CD4-positive, CD25-positive, alpha-beta regulatory T cell (primary cell): Measurements from ENCODE around the gene MZT2B. TPM values are rescaled to one million over a fixed set of nuclear protein-coding genes. Genes with fewer than 3 reads are reported as not detected.
"Not testable (repeated sequence)": the region's sequence is repeated elsewhere in the genome, so short reads cannot be mapped to it uniquely, and the experiment has no call there.

ENCODE experiments used
- ATAC-seq, 2 donors: fragments of 150-1000 bp; cut with Tn5 transposase; one replicate each; pipeline ENCODE4 v1.10.0; 2021; ENCODE audit warnings: low read depth in 2 of 2, moderate number of reproducible peaks in 2 of 2, moderate library complexity in 1 of 2
- DNase-seq, 3 donors: peaks; one replicate each; pipeline versions ENCODE4 v3.0.0 to v3.0.0-alpha.2; 2012 to 2022; ENCODE audit warnings: mixed read lengths in 1 of 3
- H3K27ac ChIP-seq: one replicate; pipeline ENCODE4 v1.7.0; 2013; ENCODE audit warnings: mild to moderate bottlenecking, low read length; ENCODE audit not compliant: insufficient read depth, poor library complexity, severe bottlenecking
- H3K27me3 ChIP-seq: one replicate; pipeline ENCODE4 v1.7.0; 2013; ENCODE audit warnings: low read length; ENCODE audit not compliant: control insufficient read depth, insufficient read depth
- H3K36me3 ChIP-seq: one replicate; pipeline ENCODE4 v1.7.0; 2013; ENCODE audit warnings: mild to moderate bottlenecking, low read length, moderate library complexity; ENCODE audit not compliant: control insufficient read depth, insufficient read depth
- H3K4me1 ChIP-seq: 2 replicates; pipeline ENCODE4 v1.7.0; 2013; ENCODE audit warnings: mild to moderate bottlenecking, low read length; ENCODE audit not compliant: insufficient read depth, control insufficient read depth, poor library complexity, severe bottlenecking
- H3K4me3 ChIP-seq: one replicate; pipeline ENCODE4 v1.7.0; 2013; ENCODE audit warnings: low read depth, mild to moderate bottlenecking, low read length, moderate library complexity
- H3K9me3 ChIP-seq, 2 experiments: 1 replicate in 1 of 2; 2 replicates in 1 of 2; pipeline ENCODE4 v1.7.0; 2013; ENCODE audit warnings: low read length in 2 of 2, mild to moderate bottlenecking in 1 of 2, moderate library complexity in 1 of 2; ENCODE audit not compliant: control insufficient read depth in 2 of 2
- H3K27ac Mint-ChIP-seq, 3 donors: one replicate each; pipeline ENCODE4 v1.8.0; 2020 to 2022; ENCODE audit warnings: mild to moderate bottlenecking in 3 of 3, mixed read lengths in 3 of 3, moderate library complexity in 2 of 3
- H3K27me3 Mint-ChIP-seq: one replicate; pipeline ENCODE4 v1.8.0; 2022; ENCODE audit warnings: mild to moderate bottlenecking, mixed read lengths
- H3K36me3 Mint-ChIP-seq: one replicate; pipeline ENCODE4 v1.8.0; 2020; ENCODE audit warnings: mixed read lengths
- H3K4me1 Mint-ChIP-seq, 4 donors: one replicate each; pipeline ENCODE4 v1.8.0; 2020 to 2022; ENCODE audit warnings: mixed read lengths in 4 of 4, mild to moderate bottlenecking in 1 of 4
- H3K4me3 Mint-ChIP-seq, 4 donors: one replicate each; pipeline ENCODE4 v1.8.0; 2020 to 2022; ENCODE audit warnings: mild to moderate bottlenecking in 4 of 4, mixed read lengths in 4 of 4, moderate library complexity in 3 of 4
- H3K9me3 Mint-ChIP-seq, 7 donors: one replicate each; pipeline ENCODE4 v1.8.0; 2020 to 2022; ENCODE audit warnings: mixed read lengths in 7 of 7, mild to moderate bottlenecking in 3 of 7, moderate library complexity in 2 of 7
- polyA plus RNA-seq, 4 donors: library from polyadenylated mRNA; unstranded; fragments of 300-500 nt; fragmentation: Illumina TruSeq; gene quantifications; one replicate each; pipeline ENCODE4 v1.2.3, GENCODE V29; 2021
- total RNA-seq: library from RNA; stranded (reverse); gene quantifications from one replicate; pipeline ENCODE4 v1.2.3, GENCODE V29; 2022

MZT2B gene
- total and polyA plus RNA-seq, 5 donors from 2014 or later, result 186 to 259 (median 208) TPM

- Mint-ChIP-seq H3K27ac (peak overlapping the region in 1 of 3 donors; percentile 79), H3K9me3 (peaks cover 0 to 2% (median 0%) of the 10 kb centered on the region in 7 donors), H3K4me1 (no peaks in the 10 kb centered on the region), H3K4me3 (no peak overlapping the region), H3K36me3 (peaks cover 6% of the 10 kb centered on the region), H3K27me3 (peaks cover 16% of the 10 kb centered on the region)
- H3K36me3 ChIP-seq, result peaks cover 13% of the 10 kb centered on the region
- no peaks in the 10 kb centered on the region for H3K4me1 ChIP-seq
- H3K27ac ChIP-seq, result no peak overlapping the region
- no peaks in the 10 kb centered on the region for H3K27me3 ChIP-seq
- H3K4me3 ChIP-seq, result no peak overlapping the region
- H3K9me3 ChIP-seq, result no peaks in the 10 kb centered on the region
- DNase-seq (no peak), ATAC-seq (no peak)
Observed at GRCh38 chr2:130150181-130151144, 31.6 kb upstream of the MZT2B start.

GRCh38 chr2:130151145-130151512 lies 30.9 kb upstream of the MZT2B start:
- not testable (repeated sequence) for H3K9me3 ChIP-seq, H3K27ac ChIP-seq, H3K9me3 Mint-ChIP-seq, H3K27me3 ChIP-seq, H3K36me3 Mint-ChIP-seq, H3K4me3 Mint-ChIP-seq, H3K4me3 ChIP-seq, ATAC-seq, H3K4me1 ChIP-seq, H3K27ac Mint-ChIP-seq, DNase-seq, H3K4me1 Mint-ChIP-seq
- peaks cover 13% of the 10 kb centered on the region for H3K36me3 ChIP-seq
- peaks cover 13% of the 10 kb centered on the region for H3K27me3 Mint-ChIP-seq

GRCh38 chr2:130152136-130152815 lies 29.8 kb upstream of the MZT2B start:
- not testable (repeated sequence) for H3K4me3 Mint-ChIP-seq, H3K4me1 ChIP-seq, H3K27me3 Mint-ChIP-seq, H3K27ac ChIP-seq, ATAC-seq, H3K9me3 Mint-ChIP-seq, H3K4me3 ChIP-seq, H3K27ac Mint-ChIP-seq, H3K4me1 Mint-ChIP-seq, DNase-seq, H3K9me3 ChIP-seq, H3K27me3 ChIP-seq
- peaks cover 13% of the 10 kb centered on the region for H3K36me3 Mint-ChIP-seq
- H3K36me3 ChIP-seq, result peaks cover 13% of the 10 kb centered on the region

- Mint-ChIP-seq H3K27me3 (no peaks in the 10 kb centered on the region), H3K27ac (no peak overlapping the region), H3K4me1 (no peaks in the 10 kb centered on the region), H3K9me3 (peaks cover 0 to 2% (median 0%) of the 10 kb centered on the region in 7 donors), H3K4me3 (no peak overlapping the region), H3K36me3 (peaks cover 13% of the 10 kb centered on the region)
- H3K4me1 ChIP-seq, result no peaks in the 10 kb centered on the region
- no peak overlapping the region for H3K27ac ChIP-seq
- no peak for DNase-seq
- peaks cover 13% of the 10 kb centered on the region for H3K36me3 ChIP-seq
- no peak for ATAC-seq
- H3K4me3 ChIP-seq, result no peak overlapping the region
- H3K27me3 ChIP-seq, result no peaks in the 10 kb centered on the region
- H3K9me3 ChIP-seq, result no peaks in the 10 kb centered on the region
Observed at GRCh38 chr2:130152816-130153595, 29.1 kb upstream of the MZT2B start.

- DNase-seq, H3K27me3 ChIP-seq, H3K27ac ChIP-seq, H3K4me1 Mint-ChIP-seq, H3K9me3 Mint-ChIP-seq, H3K4me3 Mint-ChIP-seq, H3K9me3 ChIP-seq, H3K4me3 ChIP-seq, H3K4me1 ChIP-seq, H3K27ac Mint-ChIP-seq, H3K27me3 Mint-ChIP-seq, ATAC-seq: not testable (repeated sequence)
- peaks cover 13% of the 10 kb centered on the region for H3K36me3 ChIP-seq
- peaks cover 13% of the 10 kb centered on the region for H3K36me3 Mint-ChIP-seq
Observed at GRCh38 chr2:130153721-130154422, 28.2 kb upstream of the MZT2B start.

GRCh38 chr2:130154423-130154770 lies 27.7 kb upstream of the MZT2B start:
- not testable (repeated sequence) for H3K27me3 Mint-ChIP-seq

More at GRCh38 chr2:130154423-130154770, 27.7 kb upstream of the MZT2B start:
- H3K36me3 Mint-ChIP-seq, result peaks cover 13% of the 10 kb centered on the region
- ATAC-seq, DNase-seq, H3K27me3 ChIP-seq, H3K27ac ChIP-seq, H3K4me1 ChIP-seq, H3K4me3 Mint-ChIP-seq, H3K9me3 ChIP-seq, H3K4me1 Mint-ChIP-seq, H3K27ac Mint-ChIP-seq, H3K9me3 Mint-ChIP-seq, H3K4me3 ChIP-seq: not testable (repeated sequence)
- peaks cover 13% of the 10 kb centered on the region for H3K36me3 ChIP-seq
